ENCODE results near the gene SEC14L1. TPM values are rescaled to one million over a fixed set of nuclear protein-coding genes. Genes with fewer than 3 reads are reported as not detected.

Gene SEC14L1
- total and polyA plus RNA-seq, 4 donors = 17.0 to 52.0 (median 26.8) TPM

DNA sequence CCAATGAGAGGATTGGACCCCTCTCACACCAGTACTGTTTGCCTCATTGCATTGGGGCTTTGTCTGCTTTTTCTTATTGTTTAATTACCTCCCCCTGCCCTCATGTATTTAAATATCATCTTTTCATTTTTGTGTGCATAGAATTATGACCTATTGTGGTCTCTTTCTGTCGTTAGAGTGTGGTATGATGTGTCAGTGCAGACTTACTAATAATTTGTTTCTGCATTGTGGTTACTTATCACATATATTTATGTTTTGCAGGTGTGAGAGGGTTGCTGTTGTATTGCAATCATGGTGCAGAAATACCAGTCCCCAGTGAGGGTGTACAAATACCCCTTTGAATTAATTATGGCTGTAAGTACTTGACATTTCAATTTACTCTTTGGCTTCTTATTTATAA is 2.5 kb downstream of the SEC14L1 start:
- Histone ChIP-seq H3K4me3 (ENCODE audit: low read depth in 1 of 3, low read length in 3 of 3) (peak overlapping the region in 1 of 3 donors; percentile 3), H3K9me3 (ENCODE audit: control insufficient read depth in 4 of 4, low read length in 3 of 4) (no peaks in the 10 kb centered on the region), H3K27ac (ENCODE audit: low read depth in 1 of 2, low read length in 2 of 2) (no peak overlapping the region), H3K4me1 (ENCODE audit: control insufficient read depth in 4 of 4, insufficient read depth in 4 of 4, low read length in 3 of 4) (peaks cover 0 to 21% (median 13%) of the 10 kb centered on the region in 4 donors), H3K36me3 (ENCODE audit: control insufficient read depth in 4 of 4, insufficient read depth in 3 of 4, low read depth in 1 of 4, low read length in 3 of 4) (peaks cover 0 to 2% (median 0%) of the 10 kb centered on the region in 4 donors), H3K27me3 (ENCODE audit: control insufficient read depth in 4 of 4, insufficient read depth in 4 of 4, low read length in 3 of 4) (no peaks in the 10 kb centered on the region), H3K9ac (ENCODE audit: low read depth in 1 of 2, low read length in 2 of 2) (no peak overlapping the region)
- 61% methylated on average over 1 of the region's 1 CpG for WGBS
- DNase-seq (ENCODE audit: low spot score) = no peak
- TF ChIP-seq RAD21 (IDR thresholded peaks at IDR 0.05) = no peak
- TF ChIP-seq YY1 (IDR thresholded peaks at IDR 0.05) = no peak
- TF ChIP-seq FOXA2 (IDR thresholded peaks at IDR 0.05) = no peak
- no peak for TF ChIP-seq JUND (IDR thresholded peaks at IDR 0.05)
- TF ChIP-seq, protein P1, sequence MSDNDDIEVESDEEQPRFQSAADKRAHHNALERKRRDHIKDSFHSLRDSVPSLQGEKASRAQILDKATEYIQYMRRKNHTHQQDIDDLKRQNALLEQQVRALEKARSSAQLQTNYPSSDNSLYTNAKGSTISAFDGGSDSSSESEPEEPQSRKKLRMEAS (IDR thresholded peaks at IDR 0.05) = no peak
- TF ChIP-seq FOXA1 (IDR thresholded peaks at IDR 0.05) = no peak
- no peak for TF ChIP-seq TAF1 (conservative IDR thresholded peaks at IDR 0.05)
- TF ChIP-seq, protein P2, sequence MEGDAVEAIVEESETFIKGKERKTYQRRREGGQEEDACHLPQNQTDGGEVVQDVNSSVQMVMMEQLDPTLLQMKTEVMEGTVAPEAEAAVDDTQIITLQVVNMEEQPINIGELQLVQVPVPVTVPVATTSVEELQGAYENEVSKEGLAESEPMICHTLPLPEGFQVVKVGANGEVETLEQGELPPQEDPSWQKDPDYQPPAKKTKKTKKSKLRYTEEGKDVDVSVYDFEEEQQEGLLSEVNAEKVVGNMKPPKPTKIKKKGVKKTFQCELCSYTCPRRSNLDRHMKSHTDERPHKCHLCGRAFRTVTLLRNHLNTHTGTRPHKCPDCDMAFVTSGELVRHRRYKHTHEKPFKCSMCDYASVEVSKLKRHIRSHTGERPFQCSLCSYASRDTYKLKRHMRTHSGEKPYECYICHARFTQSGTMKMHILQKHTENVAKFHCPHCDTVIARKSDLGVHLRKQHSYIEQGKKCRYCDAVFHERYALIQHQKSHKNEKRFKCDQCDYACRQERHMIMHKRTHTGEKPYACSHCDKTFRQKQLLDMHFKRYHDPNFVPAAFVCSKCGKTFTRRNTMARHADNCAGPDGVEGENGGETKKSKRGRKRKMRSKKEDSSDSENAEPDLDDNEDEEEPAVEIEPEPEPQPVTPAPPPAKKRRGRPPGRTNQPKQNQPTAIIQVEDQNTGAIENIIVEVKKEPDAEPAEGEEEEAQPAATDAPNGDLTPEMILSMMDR (IDR thresholded peaks at IDR 0.05; ENCODE audit: low read depth, low read length, missing input control) = no peak
- TF ChIP-seq NR2F2 (IDR thresholded peaks at IDR 0.05) = no peak
- no peak for TF ChIP-seq HNF4G (IDR thresholded peaks at IDR 0.05)
- TF ChIP-seq, protein P3, sequence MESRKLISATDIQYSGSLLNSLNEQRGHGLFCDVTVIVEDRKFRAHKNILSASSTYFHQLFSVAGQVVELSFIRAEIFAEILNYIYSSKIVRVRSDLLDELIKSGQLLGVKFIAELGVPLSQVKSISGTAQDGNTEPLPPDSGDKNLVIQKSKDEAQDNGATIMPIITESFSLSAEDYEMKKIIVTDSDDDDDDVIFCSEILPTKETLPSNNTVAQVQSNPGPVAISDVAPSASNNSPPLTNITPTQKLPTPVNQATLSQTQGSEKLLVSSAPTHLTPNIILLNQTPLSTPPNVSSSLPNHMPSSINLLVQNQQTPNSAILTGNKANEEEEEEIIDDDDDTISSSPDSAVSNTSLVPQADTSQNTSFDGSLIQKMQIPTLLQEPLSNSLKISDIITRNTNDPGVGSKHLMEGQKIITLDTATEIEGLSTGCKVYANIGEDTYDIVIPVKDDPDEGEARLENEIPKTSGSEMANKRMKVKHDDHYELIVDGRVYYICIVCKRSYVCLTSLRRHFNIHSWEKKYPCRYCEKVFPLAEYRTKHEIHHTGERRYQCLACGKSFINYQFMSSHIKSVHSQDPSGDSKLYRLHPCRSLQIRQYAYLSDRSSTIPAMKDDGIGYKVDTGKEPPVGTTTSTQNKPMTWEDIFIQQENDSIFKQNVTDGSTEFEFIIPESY (IDR thresholded peaks at IDR 0.05) = no peak
- TF ChIP-seq RXRA (IDR thresholded peaks at IDR 0.05) = no peak
- no peak for TF ChIP-seq EGR1 (IDR thresholded peaks at IDR 0.05; ENCODE audit: low read depth in 2 of 2)
- TF ChIP-seq, protein P4, sequence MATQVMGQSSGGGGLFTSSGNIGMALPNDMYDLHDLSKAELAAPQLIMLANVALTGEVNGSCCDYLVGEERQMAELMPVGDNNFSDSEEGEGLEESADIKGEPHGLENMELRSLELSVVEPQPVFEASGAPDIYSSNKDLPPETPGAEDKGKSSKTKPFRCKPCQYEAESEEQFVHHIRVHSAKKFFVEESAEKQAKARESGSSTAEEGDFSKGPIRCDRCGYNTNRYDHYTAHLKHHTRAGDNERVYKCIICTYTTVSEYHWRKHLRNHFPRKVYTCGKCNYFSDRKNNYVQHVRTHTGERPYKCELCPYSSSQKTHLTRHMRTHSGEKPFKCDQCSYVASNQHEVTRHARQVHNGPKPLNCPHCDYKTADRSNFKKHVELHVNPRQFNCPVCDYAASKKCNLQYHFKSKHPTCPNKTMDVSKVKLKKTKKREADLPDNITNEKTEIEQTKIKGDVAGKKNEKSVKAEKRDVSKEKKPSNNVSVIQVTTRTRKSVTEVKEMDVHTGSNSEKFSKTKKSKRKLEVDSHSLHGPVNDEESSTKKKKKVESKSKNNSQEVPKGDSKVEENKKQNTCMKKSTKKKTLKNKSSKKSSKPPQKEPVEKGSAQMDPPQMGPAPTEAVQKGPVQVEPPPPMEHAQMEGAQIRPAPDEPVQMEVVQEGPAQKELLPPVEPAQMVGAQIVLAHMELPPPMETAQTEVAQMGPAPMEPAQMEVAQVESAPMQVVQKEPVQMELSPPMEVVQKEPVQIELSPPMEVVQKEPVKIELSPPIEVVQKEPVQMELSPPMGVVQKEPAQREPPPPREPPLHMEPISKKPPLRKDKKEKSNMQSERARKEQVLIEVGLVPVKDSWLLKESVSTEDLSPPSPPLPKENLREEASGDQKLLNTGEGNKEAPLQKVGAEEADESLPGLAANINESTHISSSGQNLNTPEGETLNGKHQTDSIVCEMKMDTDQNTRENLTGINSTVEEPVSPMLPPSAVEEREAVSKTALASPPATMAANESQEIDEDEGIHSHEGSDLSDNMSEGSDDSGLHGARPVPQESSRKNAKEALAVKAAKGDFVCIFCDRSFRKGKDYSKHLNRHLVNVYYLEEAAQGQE (IDR thresholded peaks at IDR 0.05) = no peak

DNA sequence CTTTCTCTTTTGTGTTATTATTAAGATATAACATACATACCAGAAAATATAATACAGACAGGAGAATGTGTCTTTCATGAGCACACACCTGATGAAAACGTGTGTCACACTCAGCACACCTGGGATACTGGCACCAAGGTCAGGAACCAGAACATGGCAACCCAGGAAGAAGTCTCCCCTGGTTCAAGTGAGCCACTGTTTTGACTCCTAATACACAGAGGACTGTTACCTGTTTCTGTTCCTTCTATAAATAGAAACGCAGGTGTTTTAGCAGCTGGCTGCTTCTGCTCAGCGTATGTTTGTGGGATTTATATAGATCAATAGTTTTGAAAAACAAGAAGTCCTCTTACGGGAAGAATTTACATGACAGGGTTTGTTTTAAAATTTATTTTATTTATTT is 3.5 kb downstream of the SEC14L1 start:
- peaks cover 0 to 24% (median 14%) of the 10 kb centered on the region in 4 donors for H3K4me1 ChIP-seq (ENCODE audit: control insufficient read depth in 4 of 4, insufficient read depth in 4 of 4, low read length in 3 of 4)
- no peak overlapping the region for H3K4me3 ChIP-seq (ENCODE audit: low read depth in 1 of 3, low read length in 3 of 3)
- no peak for DNase-seq (ENCODE audit: low spot score)
- H3K36me3 ChIP-seq (ENCODE audit: control insufficient read depth in 4 of 4, insufficient read depth in 3 of 4, low read depth in 1 of 4, low read length in 3 of 4) = peaks cover 0 to 2% (median 0%) of the 10 kb centered on the region in 4 donors
- 88% methylated on average over 4 of the region's 4 CpGs for WGBS
- no peaks in the 10 kb centered on the region for H3K27me3 ChIP-seq (ENCODE audit: control insufficient read depth in 4 of 4, insufficient read depth in 4 of 4, low read length in 3 of 4)
- no peak overlapping the region for H3K27ac ChIP-seq (ENCODE audit: low read depth in 1 of 2, low read length in 2 of 2)
- TF ChIP-seq, protein P1 (IDR thresholded peaks at IDR 0.05) = no peak
- no peak for TF ChIP-seq HNF4G (IDR thresholded peaks at IDR 0.05)
- no peak for TF ChIP-seq GABPA (IDR thresholded peaks at IDR 0.05 in 1 of 2, conservative IDR thresholded peaks at IDR 0.05 in 1 of 2)
- no peak for TF ChIP-seq JUND (IDR thresholded peaks at IDR 0.05)
- no peak for TF ChIP-seq EGR1 (IDR thresholded peaks at IDR 0.05; ENCODE audit: low read depth in 2 of 2)
- TF ChIP-seq FOXA1 (IDR thresholded peaks at IDR 0.05) = no peak
- H3K9me3 ChIP-seq (ENCODE audit: control insufficient read depth in 4 of 4, low read length in 3 of 4) = no peaks in the 10 kb centered on the region
- peak overlapping the region in 1 of 2 donors; percentile 46 for H3K9ac ChIP-seq (ENCODE audit: low read depth in 1 of 2, low read length in 2 of 2)
